Dedifferentiated amniotic fluid mesenchymal stem cell (primary cell): ENCODE measurements around the gene LAMTOR4.

Experiments
- DNase-seq: peaks from one replicate; pipeline ENCODE4 v3.0.0-alpha.2; 2016; ENCODE audit errors: extremely low spot score

LAMTOR4 gene

DNA sequence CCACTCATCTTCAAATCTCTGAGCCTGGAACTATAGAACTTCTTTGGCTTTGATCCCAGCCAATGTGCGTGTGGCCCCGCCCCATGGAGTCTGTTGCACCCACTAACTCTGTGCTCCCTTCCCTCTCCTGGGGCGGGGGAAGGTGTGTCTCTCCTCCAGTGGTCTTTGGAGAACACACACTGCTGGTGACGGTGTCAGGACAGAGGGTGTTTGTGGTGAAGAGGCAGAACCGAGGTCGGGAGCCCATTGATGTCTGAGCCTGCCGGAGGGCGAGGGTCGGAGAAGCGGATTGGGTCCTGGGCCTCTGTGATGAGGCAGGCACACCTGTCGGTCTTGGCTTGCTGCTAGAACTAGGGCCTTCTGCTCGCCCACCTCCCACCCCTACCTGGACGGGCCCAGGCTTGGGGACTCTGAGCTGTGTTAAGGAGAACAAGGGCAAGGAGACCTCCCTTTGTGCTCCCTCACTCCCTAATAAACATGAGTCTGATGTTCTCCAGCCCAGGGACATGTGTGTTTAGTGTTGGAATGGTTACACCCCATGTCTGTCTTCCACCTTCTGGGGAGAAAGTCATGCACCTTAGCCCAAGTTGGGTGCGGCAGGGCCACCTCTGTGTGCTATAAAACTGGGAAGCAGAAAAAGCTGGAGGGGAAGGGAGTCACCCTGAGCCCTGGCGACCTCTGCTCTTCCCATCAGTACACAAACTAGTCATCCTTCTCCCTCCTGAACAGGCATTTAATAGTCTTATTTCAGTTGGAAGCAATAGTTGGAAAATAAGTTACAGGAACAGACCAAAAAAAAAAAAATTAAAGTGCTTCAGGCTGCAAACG is 5.2 kb downstream of the LAMTOR4 start:
- no peak for DNase-seq

- no peak for DNase-seq
Observed at GRCh38 chr7:100154651-100155491, 6.2 kb downstream of the LAMTOR4 start.

- no peak for DNase-seq
Observed at GRCh38 chr7:100155553-100156317, 7.0 kb downstream of the LAMTOR4 start.

DNA sequence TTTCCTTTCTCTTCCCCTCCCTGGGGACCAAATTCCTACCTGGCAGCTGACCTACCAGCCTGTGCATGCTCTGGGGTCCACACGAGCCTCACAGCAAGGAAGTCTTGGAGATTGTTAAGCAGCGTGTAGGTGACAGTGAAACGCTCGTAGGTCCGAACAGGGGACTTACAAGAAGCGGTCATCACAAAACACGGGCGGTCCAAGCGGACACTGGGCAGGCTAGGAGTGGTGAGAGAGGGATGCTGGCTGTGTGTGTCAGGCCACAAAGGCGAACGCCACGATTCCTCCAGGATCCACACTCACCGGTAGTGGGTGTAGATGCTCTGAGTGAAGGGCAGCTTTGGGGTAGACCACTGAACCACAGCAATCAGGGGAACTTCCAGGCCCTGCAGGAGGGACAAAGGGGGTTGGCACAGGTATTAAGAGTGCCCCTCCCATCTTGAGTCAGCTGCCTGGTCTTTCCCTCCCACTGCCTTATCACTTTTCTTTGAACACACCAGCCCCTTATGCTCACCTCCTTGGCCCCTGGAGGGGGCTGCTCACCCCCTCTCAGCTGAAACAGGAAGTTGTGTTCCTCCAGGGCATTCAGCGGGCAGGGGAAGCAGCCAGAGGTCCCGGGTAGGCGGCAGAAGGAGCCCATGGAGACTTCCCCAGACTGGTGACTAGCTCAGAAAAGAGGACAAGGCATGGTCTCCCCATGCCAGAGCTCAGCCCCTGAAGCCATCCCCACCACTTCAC is 7.8 kb downstream of the LAMTOR4 start:
- DNase-seq = no peak

DNA sequence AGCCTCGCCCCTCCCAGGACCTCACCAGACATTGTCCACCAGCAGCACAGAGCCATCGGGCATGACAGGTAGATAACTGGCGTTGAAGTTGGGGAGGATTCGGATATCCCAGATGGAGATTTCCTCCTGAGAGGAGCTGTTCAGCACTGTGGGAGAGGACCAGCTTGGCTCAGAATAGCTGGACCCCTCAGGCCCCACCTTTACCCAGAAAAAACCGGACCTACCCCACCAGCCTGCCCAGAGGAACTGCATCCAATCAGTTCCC is 8.3 kb downstream of the LAMTOR4 start:
- DNase-seq = no peak

DNA sequence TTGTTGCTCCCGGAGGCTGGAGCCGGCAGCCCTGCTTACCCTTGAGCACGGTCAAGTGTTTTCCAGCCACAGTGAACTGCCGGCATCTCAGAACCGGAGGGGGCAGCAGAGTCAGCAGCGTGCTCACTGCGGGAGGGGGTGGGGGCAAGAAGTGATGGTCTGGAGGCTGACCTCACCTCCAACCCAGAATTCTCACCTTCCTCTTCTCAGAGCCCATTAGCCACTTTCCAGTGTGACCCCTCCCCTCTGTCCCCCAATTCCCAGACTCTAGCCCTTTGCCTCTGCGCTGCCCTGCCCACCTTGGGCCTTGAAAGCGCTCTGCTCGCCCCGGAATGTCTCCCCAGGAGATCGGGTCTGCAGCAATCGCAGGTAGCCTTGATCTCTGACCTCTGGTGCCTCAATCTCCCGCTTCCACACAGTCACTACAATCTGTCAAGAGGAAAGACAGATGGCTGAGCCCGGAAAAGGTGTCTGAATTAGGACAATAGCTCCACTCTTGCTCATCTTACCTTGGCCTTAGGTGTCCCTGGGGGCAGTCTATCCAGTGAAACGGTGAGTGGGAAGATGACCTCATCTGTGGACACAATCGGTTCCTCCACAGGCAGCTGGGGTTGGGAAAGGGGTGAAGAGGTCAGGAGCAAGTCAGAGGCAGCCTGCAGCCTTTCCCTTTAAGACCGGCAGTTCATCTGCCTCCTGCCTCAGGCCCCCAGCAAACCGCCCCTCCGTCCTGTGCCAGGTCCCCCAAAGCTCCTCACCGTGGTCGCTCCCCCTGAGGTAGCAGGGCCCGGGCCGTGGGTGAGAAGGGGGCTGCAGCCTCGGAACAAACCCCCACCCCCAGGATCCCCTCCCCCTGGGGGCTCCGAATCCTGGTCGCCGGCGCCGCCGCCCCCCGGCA is 8.9 kb downstream of the LAMTOR4 start:
- no peak for DNase-seq

- peak; percentile 61 for DNase-seq
Observed at GRCh38 chr7:100158229-100159098, 9.7 kb downstream of the LAMTOR4 start, which contains the start of gene TRAPPC14. TRAPPC14 (minus strand) TSS chr7:100158723; CDS start chr7:100158499, 224 bp downstream.

- no peak for DNase-seq
Observed at GRCh38 chr7:100159099-100159623, 10.4 kb downstream of the LAMTOR4 start.

- no peak for DNase-seq
Observed at GRCh38 chr7:100160067-100160466, 11.3 kb downstream of the LAMTOR4 start.

- DNase-seq = no peak
Observed at GRCh38 chr7:100163006-100163531, 14.4 kb downstream of the LAMTOR4 start.

GRCh38 chr7:100163871-100164270 is 15.2 kb downstream of the LAMTOR4 start:
- DNase-seq = no peak

GRCh38 chr7:100166317-100166940 is 17.7 kb downstream of the LAMTOR4 start:
- DNase-seq = no peak

DNA sequence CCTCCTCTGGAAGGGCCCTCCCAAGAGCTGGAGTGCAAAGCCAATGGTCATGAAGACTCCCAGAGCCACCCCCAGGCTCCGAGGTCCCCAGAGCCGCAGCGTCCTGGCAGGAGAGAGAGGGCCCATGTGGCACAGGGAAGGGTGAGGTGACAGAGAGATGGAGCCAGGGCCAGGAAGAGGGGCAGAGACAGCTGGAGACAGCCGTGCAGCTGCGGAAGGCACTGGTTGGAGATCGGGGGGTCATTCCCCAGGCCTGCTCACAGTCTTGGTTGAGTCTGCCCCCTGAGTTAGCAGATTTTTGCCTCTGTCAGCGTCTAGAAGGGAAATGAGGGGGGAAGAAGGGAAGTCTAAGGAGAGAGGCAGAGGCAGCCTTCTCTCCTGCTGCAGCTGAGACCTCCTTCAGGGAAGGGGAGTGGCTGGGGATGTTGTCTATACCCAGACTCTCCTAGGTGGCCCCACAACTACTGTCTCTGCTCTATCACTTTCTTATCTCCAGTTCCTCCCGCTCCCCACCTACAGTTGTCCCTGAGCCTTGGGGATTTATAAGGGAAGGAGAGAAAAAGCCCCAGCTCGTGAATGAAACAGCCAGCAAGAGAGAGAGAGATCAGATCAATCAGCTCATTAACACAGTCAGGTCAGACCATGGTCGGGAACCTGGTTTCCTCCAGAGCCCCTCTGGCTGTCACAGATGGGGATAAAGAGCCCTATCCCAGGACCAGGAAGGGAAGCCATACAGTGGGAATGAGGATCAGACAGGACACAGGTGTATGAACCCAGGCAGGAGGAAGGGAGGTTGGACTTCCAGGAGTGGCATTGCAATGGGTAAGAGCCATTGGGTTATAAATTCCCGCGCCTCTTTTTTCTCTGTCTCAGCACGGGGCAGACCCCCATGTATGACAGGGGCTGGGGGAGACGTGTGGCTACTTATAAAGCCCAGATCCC is 18.5 kb downstream of the LAMTOR4 start:
- no peak for DNase-seq

GRCh38 chr7:100167912-100168323 is 19.2 kb downstream of the LAMTOR4 start:
- DNase-seq = no peak

DNA sequence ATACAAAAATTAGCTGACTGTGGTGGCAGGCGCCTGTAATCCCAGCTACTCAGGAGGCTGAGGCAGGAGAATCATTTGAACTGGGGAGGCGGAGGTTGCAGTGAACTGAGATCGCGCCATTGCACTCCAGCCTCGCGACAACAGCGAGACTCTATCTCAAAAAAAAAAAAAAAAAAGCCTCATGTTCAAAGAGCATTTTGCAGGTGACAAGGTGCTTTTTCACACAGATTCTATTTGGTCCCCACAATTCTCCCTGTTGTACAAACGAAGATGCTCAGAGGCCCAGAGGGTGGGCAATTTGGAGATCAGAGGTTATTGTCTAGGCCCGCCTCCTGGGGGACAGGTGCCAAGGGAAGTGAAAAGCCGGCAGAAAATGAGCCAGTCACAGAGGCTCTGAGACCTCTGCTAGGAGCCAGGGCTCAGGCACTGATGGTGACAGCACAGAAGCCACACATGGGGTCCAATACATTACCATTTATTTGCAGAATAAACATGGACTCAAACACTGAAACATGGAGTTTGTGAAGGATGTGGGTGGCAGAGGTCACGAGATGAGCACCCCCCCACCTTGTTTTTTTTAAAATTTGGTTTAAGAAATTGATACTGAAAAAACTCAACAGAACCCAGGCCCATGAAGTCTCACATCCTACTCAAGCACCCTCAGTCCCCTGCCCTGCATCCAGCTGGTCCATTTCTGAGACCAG is 20.6 kb downstream of the LAMTOR4 start:
- no peak for DNase-seq

DNA sequence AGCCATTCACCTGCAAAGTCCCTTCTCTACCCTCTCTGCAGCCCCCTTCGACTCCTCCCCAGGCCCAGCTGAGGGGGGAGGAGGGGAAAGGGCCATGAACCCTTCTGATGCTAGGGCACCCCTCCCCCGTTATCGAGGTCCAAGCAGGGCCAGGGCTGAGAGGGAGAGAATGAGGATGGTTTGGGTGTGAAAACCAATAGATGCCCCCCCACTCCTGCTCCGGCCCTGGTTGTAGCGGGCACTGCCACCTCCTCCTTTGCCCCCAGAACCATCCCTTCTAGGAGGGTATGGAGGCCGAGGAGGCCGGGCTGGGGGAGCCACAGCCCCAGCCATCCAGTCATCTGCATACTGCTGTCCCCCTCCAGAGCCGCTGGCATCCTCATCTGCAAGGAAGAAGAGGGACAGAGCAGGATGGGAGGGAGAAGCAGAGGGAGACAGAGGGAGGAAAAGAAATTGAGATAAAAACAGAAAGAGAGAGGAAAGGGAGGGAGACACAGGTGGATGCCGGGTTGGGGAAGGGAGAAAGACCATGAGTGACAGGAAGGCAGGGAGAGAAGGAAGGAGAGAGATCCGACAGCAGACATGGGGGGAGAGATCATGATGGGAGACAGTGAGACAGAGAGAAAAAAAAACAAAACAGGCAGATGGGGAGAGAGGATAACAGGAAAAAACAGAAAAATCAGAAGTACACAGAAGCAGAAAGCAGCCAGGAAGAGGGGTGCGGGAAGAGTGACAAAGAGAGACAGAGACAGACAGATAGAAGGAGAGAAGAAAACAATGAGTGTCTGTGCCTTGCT is 21.6 kb downstream of the LAMTOR4 start:
- DNase-seq = no peak
